ENCODE data around the gene APOL2.

GRCh38 chr22:36212901-36213300, 26.4 kb downstream of the APOL2 start:
- TF ChIP-seq CTCF (IDR thresholded peaks at IDR 0.05) (no peak), POLR2A (IDR thresholded peaks at IDR 0.05) (no peak)

Measured in transverse colon (tissue), 3 donors.